Prostate gland (tissue), 2 donors: Measurements from ENCODE around the gene RUVBL1.

Source experiments
- POLR2A ChIP-seq: fragments of 450-650 bp; IDR thresholded peaks from one replicate; pipeline ENCODE4 v1.6.1; 2016; ENCODE audit warnings: antibody characterized with exemption, mild to moderate bottlenecking
- POLR2AphosphoS5 ChIP-seq: sonication (generic); formaldehyde crosslinking; IDR thresholded peaks from one replicate; pipeline ENCODE4 v1.6.1; 2017; ENCODE audit warnings: antibody characterized with exemption
- TF ChIP-seq, protein P1 (sequence below), 4 experiments: fragments of 200-600 bp in 2 of 4; fragments of 450-650 bp in 2 of 4; sonication (generic) in 2 of 4; IDR thresholded peaks; 1 replicate in 3 of 4; 2 replicates in 1 of 4; pipeline ENCODE4 v1.5.1; 2016 to 2019; ENCODE audit warnings: antibody characterized with exemption in 4 of 4, mild to moderate bottlenecking in 2 of 4, moderate library complexity in 2 of 4

DNA sequence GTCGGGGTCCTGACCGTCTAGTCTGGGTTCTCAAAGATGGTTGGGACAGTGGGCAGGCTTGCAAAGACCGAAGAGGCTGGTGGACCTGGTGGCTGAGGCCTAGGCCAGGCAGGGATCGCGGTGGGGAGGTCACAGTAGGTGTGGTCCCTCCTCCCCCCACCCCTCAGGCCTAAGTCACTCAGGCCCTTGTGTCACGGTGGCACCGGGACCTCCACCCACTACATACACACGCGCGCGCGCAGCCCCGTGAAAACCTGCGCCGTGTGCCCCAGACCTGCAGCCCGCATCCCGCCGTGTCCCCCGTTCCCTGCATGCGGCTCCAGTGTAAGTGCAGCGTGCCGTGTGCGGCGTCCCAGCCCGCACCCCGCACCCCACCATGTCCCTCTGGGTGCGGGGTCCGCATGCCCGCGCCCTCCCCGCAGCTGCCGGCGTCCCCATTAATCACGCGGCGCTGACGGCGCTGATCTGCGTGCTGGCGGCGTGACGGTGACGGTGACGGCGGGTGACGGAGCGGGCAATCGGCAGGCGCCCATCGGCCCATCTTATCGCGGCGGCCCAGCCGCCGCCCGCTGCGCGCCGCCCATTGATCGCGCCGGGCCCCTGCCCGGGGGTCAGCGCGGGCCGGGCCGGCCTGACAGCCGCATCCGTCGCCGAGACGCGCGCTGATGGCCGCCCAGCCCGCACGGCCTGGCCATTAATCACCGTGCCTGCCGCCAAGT, 47.0 kb downstream of the RUVBL1 start:
- TF ChIP-seq POLR2A = no peak
- TF ChIP-seq, protein P1, sequence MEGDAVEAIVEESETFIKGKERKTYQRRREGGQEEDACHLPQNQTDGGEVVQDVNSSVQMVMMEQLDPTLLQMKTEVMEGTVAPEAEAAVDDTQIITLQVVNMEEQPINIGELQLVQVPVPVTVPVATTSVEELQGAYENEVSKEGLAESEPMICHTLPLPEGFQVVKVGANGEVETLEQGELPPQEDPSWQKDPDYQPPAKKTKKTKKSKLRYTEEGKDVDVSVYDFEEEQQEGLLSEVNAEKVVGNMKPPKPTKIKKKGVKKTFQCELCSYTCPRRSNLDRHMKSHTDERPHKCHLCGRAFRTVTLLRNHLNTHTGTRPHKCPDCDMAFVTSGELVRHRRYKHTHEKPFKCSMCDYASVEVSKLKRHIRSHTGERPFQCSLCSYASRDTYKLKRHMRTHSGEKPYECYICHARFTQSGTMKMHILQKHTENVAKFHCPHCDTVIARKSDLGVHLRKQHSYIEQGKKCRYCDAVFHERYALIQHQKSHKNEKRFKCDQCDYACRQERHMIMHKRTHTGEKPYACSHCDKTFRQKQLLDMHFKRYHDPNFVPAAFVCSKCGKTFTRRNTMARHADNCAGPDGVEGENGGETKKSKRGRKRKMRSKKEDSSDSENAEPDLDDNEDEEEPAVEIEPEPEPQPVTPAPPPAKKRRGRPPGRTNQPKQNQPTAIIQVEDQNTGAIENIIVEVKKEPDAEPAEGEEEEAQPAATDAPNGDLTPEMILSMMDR (IDR thresholded peaks at IDR 0.05) = no peak
- no peak for TF ChIP-seq POLR2AphosphoS5
